KOPT-K1 (cell line): ENCODE results near the gene EIPR1.

Source experiments
- H3K27ac ChIP-seq: fragments of 200-600 bp; sonication (generic); 2 replicates; pipeline ENCODE4 v1.5.1; 2016; ENCODE audit warnings: antibody characterized with exemption, mild to moderate bottlenecking, low read depth, low read length; ENCODE audit not compliant: poor library complexity, severe bottlenecking
- H3K36me3 ChIP-seq: fragments of 200-600 bp; sonication (generic); 2 replicates; pipeline ENCODE4 v1.5.1; 2017; ENCODE audit warnings: antibody characterized with exemption, mild to moderate bottlenecking, low read length, moderate library complexity; ENCODE audit not compliant: insufficient read depth
- H3K9me3 ChIP-seq: fragments of 200-600 bp; sonication (generic); 2 replicates; pipeline ENCODE4 v1.5.1; 2017; ENCODE audit warnings: antibody characterized with exemption, low read length, mild to moderate bottlenecking; ENCODE audit not compliant: insufficient read depth, poor library complexity, severe bottlenecking

The EIPR1 gene

DNA sequence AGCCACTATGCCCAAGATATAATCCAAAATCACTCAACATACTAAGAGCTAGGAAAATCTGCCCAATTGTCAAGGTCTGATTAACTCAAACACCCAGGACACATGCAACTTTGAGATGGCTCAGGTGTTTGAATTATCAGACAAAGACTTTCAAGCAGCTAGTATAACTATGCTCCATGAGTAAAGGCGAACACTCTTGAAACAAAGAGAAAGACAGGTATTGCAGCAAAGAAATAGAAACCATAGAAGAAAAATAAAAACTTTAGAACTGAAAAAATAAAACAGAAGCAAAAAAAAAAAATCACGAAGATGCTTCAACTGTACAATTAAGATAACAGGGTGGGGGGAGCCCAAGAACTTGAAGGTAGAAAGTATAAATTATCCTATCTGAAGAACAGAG, 214.2 kb downstream of the EIPR1 start:
- no peak overlapping the region for H3K27ac ChIP-seq
- 0 out of 2 replicates have a peak, but pooled peaks cover 3% of the 10 kb centered on the region for H3K36me3 ChIP-seq
- peaks cover 25% of the 10 kb centered on the region for H3K9me3 ChIP-seq

DNA sequence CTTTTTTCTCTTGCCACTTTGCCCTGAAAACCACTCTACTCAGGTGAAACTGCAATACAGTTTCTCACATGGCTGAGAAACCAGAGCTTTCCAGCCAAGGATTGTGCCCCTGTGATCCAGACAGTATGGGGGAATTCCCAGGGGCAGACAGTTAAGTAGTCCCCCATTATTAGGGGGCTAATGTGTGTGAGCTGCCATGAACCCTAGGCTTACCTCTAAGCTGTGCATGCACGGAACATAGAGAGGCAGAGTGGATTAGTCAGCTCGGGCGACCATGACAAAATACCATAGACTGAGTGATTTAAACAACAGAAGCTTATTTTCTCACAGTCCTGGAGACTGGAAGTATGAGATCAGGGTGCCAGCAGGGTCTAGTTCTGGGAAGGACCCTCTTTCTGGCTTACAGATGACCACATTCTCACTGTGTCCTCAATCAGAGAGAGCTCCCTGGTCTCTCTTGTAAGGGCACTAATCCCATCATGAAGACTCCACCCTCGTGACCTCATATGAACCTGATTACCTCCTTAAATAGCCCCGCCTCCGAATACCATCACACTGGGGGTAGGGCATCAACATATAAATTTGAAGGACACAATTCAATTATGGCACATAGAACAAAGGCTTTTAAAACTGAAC, 215.1 kb downstream of the EIPR1 start:
- Histone ChIP-seq H3K9me3 (peaks cover 25% of the 10 kb centered on the region), H3K27ac (no peak overlapping the region), H3K36me3 (0 out of 2 replicates have a peak, but pooled peaks cover 3% of the 10 kb centered on the region)

DNA sequence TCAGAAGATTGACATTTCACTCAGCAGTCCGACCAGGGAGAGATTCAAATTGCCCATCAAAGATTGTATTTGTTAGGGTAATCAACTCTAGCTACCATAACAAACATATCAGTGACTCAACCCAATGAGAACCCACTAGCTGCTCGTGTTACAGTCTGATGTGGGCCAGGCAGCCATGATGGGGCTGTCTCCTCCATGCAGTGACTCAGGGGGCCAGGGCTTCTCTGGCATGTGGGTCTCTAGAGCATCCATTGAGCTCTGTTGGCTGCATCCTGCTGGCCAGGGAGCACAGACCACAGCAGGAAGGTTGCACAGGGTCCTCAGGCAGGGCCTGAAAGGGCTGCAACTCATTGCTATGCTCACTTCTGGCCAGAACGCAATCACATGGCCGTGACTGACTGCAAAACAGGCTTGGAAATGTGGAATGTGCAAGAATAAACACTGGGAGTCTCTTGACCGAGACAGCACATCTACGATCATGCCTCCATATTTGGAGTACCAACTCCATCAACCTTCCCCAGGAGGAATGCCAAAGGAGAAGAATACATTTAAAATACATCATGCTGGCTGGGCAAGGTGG, 216.8 kb downstream of the EIPR1 start:
- no peak overlapping the region for H3K27ac ChIP-seq
- H3K36me3 ChIP-seq = 0 out of 2 replicates have a peak, but pooled peaks cover 3% of the 10 kb centered on the region
- H3K9me3 ChIP-seq = peaks cover 25% of the 10 kb centered on the region

DNA sequence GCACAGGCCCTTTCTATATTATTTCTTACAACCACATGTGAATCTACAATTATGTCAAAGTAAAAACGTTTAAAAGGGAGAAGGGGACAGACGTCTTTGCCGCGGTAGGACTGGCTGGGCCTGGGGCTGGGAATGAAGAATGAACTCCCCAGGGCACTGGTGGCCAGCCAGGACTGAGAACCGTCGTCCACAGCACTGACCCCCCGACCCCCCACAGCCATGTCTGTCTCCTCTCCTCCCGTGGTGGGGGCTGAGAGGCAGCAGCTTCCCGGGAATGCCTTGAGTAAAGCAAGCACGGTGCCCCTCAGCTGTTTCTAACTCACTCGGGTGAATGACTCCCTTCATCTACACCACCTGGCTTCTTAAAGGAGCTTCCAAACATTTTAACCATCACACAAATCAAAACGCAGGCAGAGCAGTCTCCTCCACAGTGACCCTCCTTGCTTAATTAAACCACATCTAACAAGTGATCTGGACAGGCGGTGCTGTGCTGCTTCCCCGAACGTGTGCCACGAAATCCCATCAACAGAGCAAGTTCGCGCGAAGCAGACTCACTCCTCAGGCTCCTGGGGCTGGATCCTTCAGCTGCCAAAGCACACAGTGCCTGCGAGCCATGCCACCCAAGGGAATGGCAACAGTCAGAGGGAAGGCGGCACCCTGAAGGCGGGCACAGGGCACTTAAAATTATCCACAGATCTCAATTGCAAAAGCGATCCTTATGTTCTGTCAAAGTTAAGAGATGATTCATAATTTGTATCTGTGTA, 217.7 kb downstream of the EIPR1 start:
- Histone ChIP-seq H3K27ac (no peak overlapping the region), H3K9me3 (peaks cover 20% of the 10 kb centered on the region), H3K36me3 (0 out of 2 replicates have a peak, but pooled peaks cover 3% of the 10 kb centered on the region)

DNA sequence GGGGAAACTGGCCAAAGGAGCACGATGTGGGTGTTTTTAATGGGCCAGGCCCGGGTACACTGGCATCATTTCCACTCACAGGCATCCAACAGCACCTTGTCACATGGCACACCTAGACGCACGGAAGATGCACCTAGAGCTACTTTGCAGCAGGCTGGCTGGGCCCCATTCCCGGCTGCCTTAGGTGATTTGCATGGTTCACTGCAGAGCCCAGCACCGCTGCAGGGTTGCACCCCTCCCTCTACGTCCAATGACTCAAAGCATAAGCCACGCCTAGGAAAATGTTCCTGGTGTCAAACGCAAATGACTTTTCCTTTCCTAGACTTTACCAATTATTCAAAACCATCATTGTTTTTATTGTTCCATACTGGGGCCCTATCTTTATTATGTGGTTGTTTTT, 222.9 kb downstream of the EIPR1 start:
- Histone ChIP-seq H3K36me3 (0 out of 2 replicates have a peak, but pooled peaks cover 3% of the 10 kb centered on the region), H3K27ac (no peak overlapping the region), H3K9me3 (no peaks in the 10 kb centered on the region)

DNA sequence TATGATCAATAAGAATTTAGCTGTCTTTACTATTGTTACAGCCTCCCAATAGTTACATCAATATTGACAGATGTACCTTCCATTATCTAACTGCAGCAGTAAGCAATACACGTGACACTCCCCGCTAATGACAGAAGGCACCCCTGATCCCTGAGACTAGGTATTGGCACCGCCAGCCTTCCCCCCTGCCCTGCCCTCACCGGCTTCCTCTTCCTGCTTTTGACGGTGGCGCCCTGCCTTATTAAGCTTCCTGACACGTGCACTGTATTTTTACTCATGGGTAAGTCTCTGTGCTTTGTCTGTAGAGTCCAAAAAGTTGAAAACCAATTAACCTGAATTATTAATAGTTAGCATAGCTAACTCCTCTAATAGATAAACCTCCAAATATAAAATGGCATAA, 223.5 kb downstream of the EIPR1 start:
- no peaks in the 10 kb centered on the region for H3K9me3 ChIP-seq
- 0 out of 2 replicates have a peak, but pooled peaks cover under 1% of the 10 kb centered on the region for H3K36me3 ChIP-seq
- H3K27ac ChIP-seq = no peak overlapping the region

DNA sequence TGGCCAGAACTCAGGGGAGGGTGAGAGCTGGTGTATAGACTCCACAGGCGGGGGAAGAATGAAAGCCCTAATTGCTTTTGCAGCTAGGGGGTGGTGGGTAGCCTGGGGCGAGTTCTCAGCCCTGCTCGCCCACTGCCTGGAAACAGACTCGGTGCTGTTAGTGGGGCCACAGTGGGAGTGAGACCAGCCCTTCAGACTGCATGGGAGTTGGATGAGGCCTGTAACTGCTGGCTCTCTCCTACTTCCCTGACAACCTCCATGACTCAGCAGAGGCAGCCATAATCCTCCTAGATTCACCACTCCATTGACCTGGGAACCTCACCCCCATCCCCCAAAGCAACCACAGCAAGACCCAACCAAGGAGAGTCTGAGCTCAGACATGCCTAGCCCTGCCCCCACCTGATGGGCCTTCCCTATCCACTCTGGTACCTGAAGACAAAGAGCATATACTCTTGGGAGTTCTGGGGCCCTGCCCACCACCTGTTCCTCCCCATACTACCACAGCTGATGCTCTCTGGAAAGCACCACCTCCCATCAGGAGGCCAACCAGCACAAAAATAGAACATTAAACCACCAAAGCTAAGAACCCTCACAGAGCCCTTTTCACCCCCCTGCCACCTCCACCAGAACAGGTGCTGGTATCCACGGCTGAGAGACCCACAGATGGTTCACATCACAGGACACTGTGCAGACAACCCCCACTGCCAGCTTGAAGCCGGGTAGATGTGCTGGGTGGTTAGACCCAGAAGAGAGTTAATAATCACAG, 226.3 kb downstream of the EIPR1 start:
- Histone ChIP-seq H3K9me3 (no peaks in the 10 kb centered on the region), H3K27ac (no peak overlapping the region), H3K36me3 (no peaks in the 10 kb centered on the region)

DNA sequence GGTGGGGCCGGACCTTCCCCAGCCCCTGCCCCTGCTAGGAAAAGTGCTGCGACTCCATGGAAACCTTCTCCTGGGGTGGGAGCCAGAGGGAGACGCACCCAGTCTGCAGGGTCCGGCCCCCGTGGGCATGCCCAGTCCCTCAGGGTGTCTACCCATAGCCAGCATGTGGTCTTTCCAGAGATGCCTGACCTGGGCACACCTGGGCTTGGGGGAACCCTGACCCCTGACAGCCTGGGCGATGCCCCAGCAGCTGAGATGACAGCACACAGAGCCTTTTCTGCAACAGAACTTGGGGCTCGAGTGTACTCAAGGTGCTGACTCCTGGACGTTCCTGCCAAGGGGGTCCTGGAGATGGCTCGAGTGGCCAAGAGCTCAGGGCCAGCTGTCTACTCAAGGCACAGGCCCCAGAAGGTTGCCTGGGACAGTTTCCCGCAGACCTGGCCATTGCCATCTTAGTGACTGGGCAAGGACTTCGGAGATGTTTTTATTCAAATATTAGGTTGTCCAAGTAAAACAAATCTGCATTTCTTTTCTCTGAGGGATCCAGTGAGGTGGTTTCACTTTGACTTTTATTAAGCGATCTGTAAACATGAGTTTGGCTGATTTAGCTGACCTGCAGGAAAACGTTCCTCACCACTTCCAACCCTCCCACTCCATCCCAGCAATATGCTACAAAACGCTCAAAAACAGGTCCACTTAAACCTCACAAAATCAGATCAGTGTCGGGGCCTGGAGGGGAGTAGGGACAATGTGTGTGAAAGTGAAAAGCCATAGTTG, 228.0 kb downstream of the EIPR1 start:
- Histone ChIP-seq H3K36me3 (no peaks in the 10 kb centered on the region), H3K9me3 (no peaks in the 10 kb centered on the region), H3K27ac (no peak overlapping the region)

DNA sequence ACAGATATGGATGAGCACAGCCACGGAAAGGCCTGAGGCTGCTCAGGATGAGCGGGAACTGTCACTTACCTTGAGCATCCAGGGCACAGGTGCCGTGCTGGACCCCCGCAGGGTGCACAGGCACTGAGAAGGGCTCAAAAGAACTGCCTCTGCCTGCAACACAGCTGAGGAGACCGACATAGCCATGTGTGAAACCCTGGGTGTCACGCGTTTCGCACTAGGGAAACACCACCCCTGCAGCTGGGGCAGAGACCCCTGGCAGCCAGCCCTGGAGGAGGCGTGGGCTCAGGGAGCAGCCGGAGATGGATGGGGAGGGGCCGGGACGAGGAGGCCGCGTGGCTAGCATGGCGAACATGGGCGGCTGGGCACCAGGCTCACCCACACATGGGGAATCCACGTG, 228.9 kb downstream of the EIPR1 start:
- Histone ChIP-seq H3K9me3 (no peaks in the 10 kb centered on the region), H3K27ac (no peak overlapping the region), H3K36me3 (no peaks in the 10 kb centered on the region)

DNA sequence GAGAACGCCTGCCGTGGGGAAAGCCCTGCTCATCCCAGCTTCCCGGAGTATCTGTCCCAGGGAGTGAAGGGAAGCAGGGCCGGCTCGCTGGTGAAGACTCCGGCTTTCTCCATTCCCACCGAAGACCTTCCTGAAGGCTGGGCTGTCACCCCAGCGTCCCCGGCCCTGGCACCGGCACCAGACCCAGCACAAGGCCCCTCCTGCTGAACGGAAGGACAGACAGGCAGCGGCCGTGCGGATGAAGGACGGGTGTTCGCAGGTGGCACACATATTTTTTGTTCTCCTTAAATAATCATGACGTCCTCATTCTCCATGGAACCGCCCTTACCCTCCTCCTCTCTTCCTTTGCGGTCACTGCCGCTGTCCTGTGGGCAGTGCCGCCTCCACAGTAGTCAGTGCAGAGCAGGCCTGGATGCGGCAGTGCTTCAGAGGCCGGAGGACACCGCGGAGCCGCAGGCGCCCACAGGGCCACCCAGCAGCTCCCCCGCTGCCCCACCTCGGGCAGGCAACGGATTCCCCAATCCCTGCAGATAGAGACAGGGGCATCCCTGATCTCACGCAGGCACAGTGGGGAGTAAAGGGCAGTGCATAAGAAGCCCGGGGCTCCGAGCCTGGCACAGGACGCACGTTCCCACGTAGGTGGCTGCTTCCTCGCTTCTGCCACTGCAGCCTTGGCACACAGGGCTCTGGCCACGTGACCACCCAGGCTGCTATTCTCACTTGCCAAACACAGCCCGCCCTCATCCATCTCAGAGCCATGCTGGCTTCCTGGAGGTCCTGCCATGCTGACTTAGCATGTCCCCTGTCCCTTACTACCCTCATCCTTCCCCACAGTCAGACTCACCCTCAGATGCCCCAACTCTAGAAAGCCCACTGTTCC, 229.7 kb downstream of the EIPR1 start:
- Histone ChIP-seq H3K27ac (no peak overlapping the region), H3K9me3 (no peaks in the 10 kb centered on the region), H3K36me3 (no peaks in the 10 kb centered on the region)

DNA sequence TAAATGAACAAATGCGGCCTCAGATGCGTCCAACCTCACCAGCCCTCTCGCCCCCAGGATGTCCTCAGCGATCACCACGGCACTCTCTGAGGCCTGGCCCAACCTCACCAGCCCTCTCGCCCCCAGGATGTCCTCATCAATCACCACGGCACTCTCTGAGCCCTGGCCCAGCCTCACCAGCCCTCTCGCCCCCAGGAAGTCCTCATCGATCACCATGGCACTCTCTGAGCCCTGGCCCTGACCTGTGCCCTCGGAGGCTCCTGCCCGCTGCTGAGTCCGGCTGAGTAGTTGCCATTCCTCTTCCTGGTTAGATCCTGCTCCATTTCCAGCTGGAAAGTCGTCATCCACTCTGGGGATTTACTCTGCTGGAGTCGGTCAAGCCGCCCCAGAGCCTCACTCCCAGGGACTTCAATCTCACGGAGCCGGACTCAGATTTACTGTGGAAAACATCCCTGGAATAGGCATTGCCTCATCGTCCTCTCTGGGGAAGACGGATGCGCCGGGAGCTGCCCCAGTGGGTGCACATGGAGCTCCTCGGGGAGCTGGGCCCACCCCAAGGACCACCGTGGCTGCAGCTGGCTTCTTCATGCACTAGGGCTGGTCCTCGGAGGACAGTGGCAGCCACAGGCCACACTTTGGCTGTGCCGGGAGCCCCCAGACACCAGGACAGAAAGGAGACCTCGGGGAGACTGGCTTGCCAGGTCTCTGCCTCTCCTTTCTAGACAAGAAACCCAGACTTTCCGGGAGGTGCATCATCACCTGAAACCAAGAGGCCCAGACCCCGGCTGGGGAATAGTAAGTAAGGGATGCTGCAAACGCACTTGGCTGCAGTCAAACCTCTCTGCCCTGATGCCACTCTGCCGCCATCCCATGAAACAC, 230.6 kb downstream of the EIPR1 start:
- Histone ChIP-seq H3K9me3 (no peaks in the 10 kb centered on the region), H3K27ac (no peak overlapping the region), H3K36me3 (no peaks in the 10 kb centered on the region)

DNA sequence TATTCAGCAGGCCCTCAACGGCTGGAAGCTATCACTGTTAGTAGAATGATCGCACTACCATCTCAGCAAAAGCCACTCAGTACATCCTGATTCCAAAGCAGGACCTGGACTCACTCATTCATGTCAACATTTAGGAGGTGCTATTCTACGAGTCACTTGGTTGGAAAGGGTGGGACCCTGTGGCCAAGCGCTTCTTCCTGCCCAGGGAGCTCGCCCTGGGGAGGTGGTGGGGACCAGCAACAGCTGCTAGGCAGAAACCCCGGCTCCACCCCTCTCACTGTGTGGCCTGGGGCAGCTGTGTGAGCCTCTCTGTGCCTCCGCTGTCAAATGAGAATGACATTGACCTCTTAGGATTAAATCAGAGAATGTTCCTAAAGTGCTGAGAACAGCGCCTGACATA, 231.4 kb downstream of the EIPR1 start:
- Histone ChIP-seq H3K27ac (no peak overlapping the region), H3K9me3 (no peaks in the 10 kb centered on the region), H3K36me3 (no peaks in the 10 kb centered on the region)

DNA sequence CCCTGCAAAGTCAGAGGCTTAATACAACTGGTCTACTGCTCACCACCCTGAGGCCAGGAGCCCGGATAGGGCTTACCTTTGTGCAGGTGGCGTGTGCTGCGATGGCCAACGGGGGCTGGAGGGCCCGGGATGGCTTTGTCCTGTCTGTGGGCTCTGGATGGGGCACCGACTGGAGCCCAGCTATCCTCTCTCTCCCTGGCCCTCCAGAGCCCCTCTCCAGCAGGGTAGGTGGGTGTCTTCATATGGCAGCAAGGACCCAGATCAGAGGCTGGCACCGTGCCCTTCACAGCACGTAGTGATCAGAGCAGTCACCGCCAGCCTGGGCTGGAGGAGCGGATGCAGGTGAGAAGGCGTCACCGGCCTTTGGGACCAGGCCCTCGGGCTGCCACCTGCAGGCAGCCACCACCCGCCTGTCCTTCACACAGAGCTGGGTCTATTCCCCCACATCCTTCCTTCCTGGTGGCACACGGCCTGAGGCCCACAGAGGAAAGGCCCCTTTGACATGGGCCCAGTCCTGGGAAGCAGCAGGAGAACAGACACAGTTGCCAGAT, 232.1 kb downstream of the EIPR1 start:
- H3K36me3 ChIP-seq = no peaks in the 10 kb centered on the region
- H3K27ac ChIP-seq = no peak overlapping the region
- H3K9me3 ChIP-seq = no peaks in the 10 kb centered on the region
